ENCODE data around the gene RPP30.

- TF ChIP-seq, protein P1, sequence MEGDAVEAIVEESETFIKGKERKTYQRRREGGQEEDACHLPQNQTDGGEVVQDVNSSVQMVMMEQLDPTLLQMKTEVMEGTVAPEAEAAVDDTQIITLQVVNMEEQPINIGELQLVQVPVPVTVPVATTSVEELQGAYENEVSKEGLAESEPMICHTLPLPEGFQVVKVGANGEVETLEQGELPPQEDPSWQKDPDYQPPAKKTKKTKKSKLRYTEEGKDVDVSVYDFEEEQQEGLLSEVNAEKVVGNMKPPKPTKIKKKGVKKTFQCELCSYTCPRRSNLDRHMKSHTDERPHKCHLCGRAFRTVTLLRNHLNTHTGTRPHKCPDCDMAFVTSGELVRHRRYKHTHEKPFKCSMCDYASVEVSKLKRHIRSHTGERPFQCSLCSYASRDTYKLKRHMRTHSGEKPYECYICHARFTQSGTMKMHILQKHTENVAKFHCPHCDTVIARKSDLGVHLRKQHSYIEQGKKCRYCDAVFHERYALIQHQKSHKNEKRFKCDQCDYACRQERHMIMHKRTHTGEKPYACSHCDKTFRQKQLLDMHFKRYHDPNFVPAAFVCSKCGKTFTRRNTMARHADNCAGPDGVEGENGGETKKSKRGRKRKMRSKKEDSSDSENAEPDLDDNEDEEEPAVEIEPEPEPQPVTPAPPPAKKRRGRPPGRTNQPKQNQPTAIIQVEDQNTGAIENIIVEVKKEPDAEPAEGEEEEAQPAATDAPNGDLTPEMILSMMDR (IDR thresholded peaks at IDR 0.05), result no peak
- no peak for TF ChIP-seq POLR2A (IDR thresholded peaks at IDR 0.05)
- no peak for TF ChIP-seq POLR2AphosphoS5 (IDR thresholded peaks at IDR 0.05)
Observed at GRCh38 chr10:90912854-90913479, 41.2 kb downstream of the RPP30 start.
